Esophagus squamous epithelium (tissue), 4 donors: ENCODE measurements around the gene ROR1.

Source experiments
- POLR2A ChIP-seq, 4 donors: fragments of 450-650 bp; IDR thresholded peaks; one replicate each; pipeline ENCODE4 v1.6.1; 2017; ENCODE audit warnings: antibody characterized with exemption in 4 of 4, mild to moderate bottlenecking in 4 of 4, moderate library complexity in 3 of 4
- TF ChIP-seq, protein P1 (sequence below), 6 experiments: fragments of 450-650 bp in 4 of 6; fragments of 200-600 bp in 2 of 6; sonication (generic) in 2 of 6; IDR thresholded peaks; one replicate each; pipeline ENCODE4 v1.5.1; 2016 to 2019; ENCODE audit warnings: antibody characterized with exemption in 6 of 6, mild to moderate bottlenecking in 4 of 6, moderate library complexity in 4 of 6

DNA sequence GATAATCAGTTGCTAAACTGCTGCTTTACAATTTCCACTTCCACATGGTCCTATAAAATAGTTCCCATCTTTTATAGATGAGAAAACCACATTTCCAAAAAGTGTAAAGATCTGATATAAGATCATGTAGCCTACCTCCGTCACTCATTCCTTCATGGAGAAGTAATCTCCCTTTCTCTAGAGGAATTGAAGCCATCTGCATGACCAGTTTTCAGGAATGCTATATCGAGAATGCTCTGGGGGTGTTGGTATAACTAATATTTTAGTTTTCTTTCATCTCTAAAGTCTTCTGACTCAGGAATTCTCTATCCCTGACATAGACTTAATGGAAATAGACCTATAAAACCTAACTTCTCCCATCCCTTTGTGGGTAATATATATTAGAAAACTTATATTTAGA, 256.6 kb downstream of the ROR1 start:
- no peak for TF ChIP-seq POLR2A (IDR thresholded peaks at IDR 0.05)
- TF ChIP-seq, protein P1, sequence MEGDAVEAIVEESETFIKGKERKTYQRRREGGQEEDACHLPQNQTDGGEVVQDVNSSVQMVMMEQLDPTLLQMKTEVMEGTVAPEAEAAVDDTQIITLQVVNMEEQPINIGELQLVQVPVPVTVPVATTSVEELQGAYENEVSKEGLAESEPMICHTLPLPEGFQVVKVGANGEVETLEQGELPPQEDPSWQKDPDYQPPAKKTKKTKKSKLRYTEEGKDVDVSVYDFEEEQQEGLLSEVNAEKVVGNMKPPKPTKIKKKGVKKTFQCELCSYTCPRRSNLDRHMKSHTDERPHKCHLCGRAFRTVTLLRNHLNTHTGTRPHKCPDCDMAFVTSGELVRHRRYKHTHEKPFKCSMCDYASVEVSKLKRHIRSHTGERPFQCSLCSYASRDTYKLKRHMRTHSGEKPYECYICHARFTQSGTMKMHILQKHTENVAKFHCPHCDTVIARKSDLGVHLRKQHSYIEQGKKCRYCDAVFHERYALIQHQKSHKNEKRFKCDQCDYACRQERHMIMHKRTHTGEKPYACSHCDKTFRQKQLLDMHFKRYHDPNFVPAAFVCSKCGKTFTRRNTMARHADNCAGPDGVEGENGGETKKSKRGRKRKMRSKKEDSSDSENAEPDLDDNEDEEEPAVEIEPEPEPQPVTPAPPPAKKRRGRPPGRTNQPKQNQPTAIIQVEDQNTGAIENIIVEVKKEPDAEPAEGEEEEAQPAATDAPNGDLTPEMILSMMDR (IDR thresholded peaks at IDR 0.05) = no peak
